H1 (cell line): Measurements from ENCODE around the gene GDPD2. TPM values are rescaled to one million over a fixed set of nuclear protein-coding genes. Genes with fewer than 3 reads are reported as not detected.

ENCODE experiments used
- ATF2 ChIP-seq: IDR thresholded peaks from 2 replicates; pipeline ENCODE4 v1.6.1; 2012; ENCODE audit warnings: low read length, inconsistent platforms
- CBX8 ChIP-seq: fragments of 300-800, 300-1000 bp; sonication (generic); IDR thresholded peaks from 2 replicates; pipeline ENCODE4 v1.7.1; 2016; ENCODE audit warnings: low read depth, low read length, borderline replicate concordance
- JUND ChIP-seq: IDR thresholded peaks from 2 replicates; pipeline ENCODE4 v1.6.1; 2011; ENCODE audit warnings: mild to moderate bottlenecking, improper control_type of control experiment, low read length
- KDM5A ChIP-seq: fragments of 200-600 bp; IDR thresholded peaks from 2 replicates; pipeline ENCODE4 v1.7.1; 2012; ENCODE audit warnings: mild to moderate bottlenecking, low read length, inconsistent platforms, mixed read lengths
- RFX5 ChIP-seq: IDR thresholded peaks from 2 replicates; pipeline ENCODE4 v1.6.1; 2011; ENCODE audit warnings: low read depth, low read length, improper control_type of control experiment, borderline replicate concordance
- polyA plus RNA-seq, 7 experiments: library from polyadenylated mRNA; depleted of rRNA in 3 of 7; stranded (reverse) in 5 of 7; unstranded in 2 of 7; fragments of >200 nt in 5 of 7; fragments of 200-250 nt in 2 of 7; gene quantifications; 1 replicate in 5 of 7; 2 replicates in 1 of 7; 4 replicates in 1 of 7; pipeline versions ENCODE4 v1.2.1 to v1.2.3, GENCODE V29; 2011 to 2013; ENCODE audit warnings: missing spikeins in 2 of 7, mixed read lengths in 2 of 7
- total RNA-seq: library from RNA; stranded (reverse); fragmentation: NEBNext Ultra II Directional; extraction: Animal tissue kit (Norgen Biotek cat#: 25700); gene quantifications from 2 replicates; pipeline ENCODE4 v1.2.1, GENCODE V29; 2021

The GDPD2 gene
- total and polyA plus RNA-seq, 2 of the 8 experiments (the other 6 are each of a cell fraction or from before 2014, with no cell fraction given): 25.6 to 68.3 TPM

- TF ChIP-seq ATF2: no peak
- no peak for TF ChIP-seq RFX5
- no peak for TF ChIP-seq KDM5A
- no peak for TF ChIP-seq JUND
- no peak for TF ChIP-seq CBX8
Measured at GRCh38 chrX:70386235-70386634, 36.9 kb upstream of the GDPD2 start (continued).
